Progenitor cell of endocrine pancreas (in vitro differentiated cells): ENCODE measurements around the gene NACAD. TPM values are rescaled to one million over a fixed set of nuclear protein-coding genes. Genes with fewer than 3 reads are reported as not detected.
"Not testable (repeated sequence)": the region's sequence is repeated elsewhere in the genome, so short reads cannot be mapped to it uniquely, and the experiment has no call there.

Source experiments
- DNase-seq: peaks from one replicate; pipeline ENCODE4 v3.0.0; 2021; ENCODE audit warnings: low spot score; ENCODE audit not compliant: unreplicated experiment
- H3K27ac Mint-ChIP-seq: 2 replicates; pipeline ENCODE4 v1.8.0; 2021; ENCODE audit warnings: mild to moderate bottlenecking, moderate library complexity, mixed read lengths
- H3K27me3 Mint-ChIP-seq: 2 replicates; pipeline ENCODE4 v1.8.0; 2021; ENCODE audit warnings: mixed read lengths
- H3K36me3 Mint-ChIP-seq: 2 replicates; pipeline ENCODE4 v1.8.0; 2022; ENCODE audit warnings: mixed read lengths; ENCODE audit not compliant: insufficient read depth
- H3K4me1 Mint-ChIP-seq: 2 replicates; pipeline ENCODE4 v1.8.0; 2021; ENCODE audit warnings: low read depth, mixed read lengths
- H3K4me3 Mint-ChIP-seq: 2 replicates; pipeline ENCODE4 v1.8.0; 2021; ENCODE audit warnings: low read depth, mild to moderate bottlenecking, moderate library complexity, mixed read lengths
- H3K9me3 Mint-ChIP-seq: 2 replicates; pipeline ENCODE4 v1.8.0; 2021; ENCODE audit warnings: low read depth, mixed read lengths
- CTCF ChIP-seq: fragments of 200-600 bp; sonication (generic); IDR thresholded peaks from one replicate; pipeline ENCODE4 v1.5.0; 2021; ENCODE audit warnings: antibody characterized with exemption, mild to moderate bottlenecking; ENCODE audit not compliant: unreplicated experiment
- total RNA-seq: library from RNA; stranded (reverse); gene quantifications from 2 replicates; pipeline ENCODE4 v1.2.1, GENCODE V29; 2021

The NACAD gene
- total RNA-seq, 1 donor from 2014 or later = 11.7 TPM

- no peaks in the 10 kb centered on the region for H3K36me3 Mint-ChIP-seq
- TF ChIP-seq CTCF = no peak
- no peak for DNase-seq
- peaks cover 35% of the 10 kb centered on the region for H3K27me3 Mint-ChIP-seq
- H3K27ac Mint-ChIP-seq = no peak overlapping the region
- no peak overlapping the region for H3K4me3 Mint-ChIP-seq
- no peaks in the 10 kb centered on the region for H3K4me1 Mint-ChIP-seq
- no peaks in the 10 kb centered on the region for H3K9me3 Mint-ChIP-seq
Measured at GRCh38 chr7:45118889-45119331, 30.1 kb upstream of the NACAD start.

- Mint-ChIP-seq H3K4me1 (no peaks in the 10 kb centered on the region), H3K27me3 (peaks cover 37% of the 10 kb centered on the region), H3K36me3 (no peaks in the 10 kb centered on the region), H3K27ac (no peak overlapping the region), H3K9me3 (no peaks in the 10 kb centered on the region), H3K4me3 (no peak overlapping the region)
- no peak for DNase-seq
- no peak for TF ChIP-seq CTCF
Measured at GRCh38 chr7:45118292-45118691, 29.5 kb upstream of the NACAD start.

- H3K27ac Mint-ChIP-seq = no peak overlapping the region
- DNase-seq = no peak
- H3K36me3 Mint-ChIP-seq = no peaks in the 10 kb centered on the region
- TF ChIP-seq CTCF = no peak
- peaks cover 38% of the 10 kb centered on the region for H3K27me3 Mint-ChIP-seq
- H3K9me3 Mint-ChIP-seq = no peaks in the 10 kb centered on the region
- no peak overlapping the region for H3K4me3 Mint-ChIP-seq
- H3K4me1 Mint-ChIP-seq = peaks cover under 1% of the 10 kb centered on the region
Measured at GRCh38 chr7:45117582-45117981, 28.8 kb upstream of the NACAD start.

- no peak overlapping the region for H3K27ac Mint-ChIP-seq
- H3K4me3 Mint-ChIP-seq = no peak overlapping the region
- TF ChIP-seq CTCF = no peak
- peaks cover 38% of the 10 kb centered on the region for H3K27me3 Mint-ChIP-seq
- H3K4me1 Mint-ChIP-seq = peaks cover 7% of the 10 kb centered on the region
- no peaks in the 10 kb centered on the region for H3K9me3 Mint-ChIP-seq
- H3K36me3 Mint-ChIP-seq = no peaks in the 10 kb centered on the region
- DNase-seq = no peak
Measured at GRCh38 chr7:45116048-45116447, 27.3 kb upstream of the NACAD start.

- H3K4me3 Mint-ChIP-seq = no peak overlapping the region
- no peak for TF ChIP-seq CTCF
- no peak overlapping the region for H3K27ac Mint-ChIP-seq
- DNase-seq = no peak
- H3K4me1 Mint-ChIP-seq = peaks cover 11% of the 10 kb centered on the region
- H3K27me3 Mint-ChIP-seq = peaks cover 38% of the 10 kb centered on the region
- H3K9me3 Mint-ChIP-seq = no peaks in the 10 kb centered on the region
- no peaks in the 10 kb centered on the region for H3K36me3 Mint-ChIP-seq
Measured at GRCh38 chr7:45114926-45115325, 26.2 kb upstream of the NACAD start.

GRCh38 chr7:45114257-45114656 is 25.5 kb upstream of the NACAD start:
- H3K4me1 Mint-ChIP-seq = peaks cover 11% of the 10 kb centered on the region
- H3K36me3 Mint-ChIP-seq, H3K4me3 Mint-ChIP-seq, DNase-seq, H3K9me3 Mint-ChIP-seq, H3K27ac Mint-ChIP-seq: not testable (repeated sequence)
- H3K27me3 Mint-ChIP-seq = peaks cover 38% of the 10 kb centered on the region
